Left hindlimb (tissue), 1 donor: ENCODE results near the gene SLC22A5.
"Not testable (repeated sequence)": the region's sequence is repeated elsewhere in the genome, so short reads cannot be mapped to it uniquely, and the experiment has no call there.

ENCODE experiments used
- DNase-seq: peaks from one replicate; pipeline ENCODE4 v3.0.0-alpha.2; 2018

The SLC22A5 gene

GRCh38 chr5:132429463-132430440 is 60.2 kb downstream of the SLC22A5 start:
- DNase-seq: no peak

DNA sequence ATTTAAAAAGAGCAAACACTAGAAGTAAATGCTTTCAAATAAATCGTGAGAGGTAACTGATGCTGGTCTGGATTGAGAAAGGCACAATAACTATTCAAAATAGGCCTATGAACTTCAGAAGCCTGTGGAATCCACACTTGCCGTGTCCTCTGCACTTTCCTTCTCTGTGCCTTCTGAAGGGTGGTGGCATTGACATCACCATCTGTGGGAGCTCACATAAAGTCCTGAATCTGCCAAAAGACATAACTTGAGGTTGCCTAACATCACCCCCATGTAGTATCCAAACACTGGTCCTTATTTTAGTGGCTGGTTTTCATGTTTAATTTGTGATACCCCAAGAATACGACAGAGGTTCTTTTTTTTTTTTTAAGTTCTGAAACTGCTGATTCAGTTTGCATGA is 61.2 kb downstream of the SLC22A5 start:
- DNase-seq: no peak

DNA sequence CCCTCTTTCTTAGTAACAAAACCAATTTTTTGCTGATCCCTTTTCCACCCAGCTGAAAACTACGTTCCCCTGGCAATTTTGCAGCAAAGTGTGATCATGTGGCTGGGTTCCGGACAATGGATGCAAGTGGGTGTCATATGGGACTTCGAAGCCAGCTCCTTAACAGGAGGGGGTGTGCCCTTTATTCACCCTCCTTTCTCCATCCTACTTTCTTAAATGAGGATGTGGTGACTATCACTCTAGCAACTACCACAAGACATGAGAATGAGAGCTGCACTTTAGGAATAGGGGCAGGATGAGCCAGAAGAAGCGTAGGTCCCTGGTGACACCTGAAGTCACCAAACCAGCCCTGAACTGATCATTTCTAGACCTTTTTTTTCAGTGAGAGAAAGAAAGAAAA is 62.1 kb downstream of the SLC22A5 start:
- DNase-seq: no peak

GRCh38 chr5:132433141-132433540 is 63.6 kb downstream of the SLC22A5 start:
- DNase-seq: no peak

DNA sequence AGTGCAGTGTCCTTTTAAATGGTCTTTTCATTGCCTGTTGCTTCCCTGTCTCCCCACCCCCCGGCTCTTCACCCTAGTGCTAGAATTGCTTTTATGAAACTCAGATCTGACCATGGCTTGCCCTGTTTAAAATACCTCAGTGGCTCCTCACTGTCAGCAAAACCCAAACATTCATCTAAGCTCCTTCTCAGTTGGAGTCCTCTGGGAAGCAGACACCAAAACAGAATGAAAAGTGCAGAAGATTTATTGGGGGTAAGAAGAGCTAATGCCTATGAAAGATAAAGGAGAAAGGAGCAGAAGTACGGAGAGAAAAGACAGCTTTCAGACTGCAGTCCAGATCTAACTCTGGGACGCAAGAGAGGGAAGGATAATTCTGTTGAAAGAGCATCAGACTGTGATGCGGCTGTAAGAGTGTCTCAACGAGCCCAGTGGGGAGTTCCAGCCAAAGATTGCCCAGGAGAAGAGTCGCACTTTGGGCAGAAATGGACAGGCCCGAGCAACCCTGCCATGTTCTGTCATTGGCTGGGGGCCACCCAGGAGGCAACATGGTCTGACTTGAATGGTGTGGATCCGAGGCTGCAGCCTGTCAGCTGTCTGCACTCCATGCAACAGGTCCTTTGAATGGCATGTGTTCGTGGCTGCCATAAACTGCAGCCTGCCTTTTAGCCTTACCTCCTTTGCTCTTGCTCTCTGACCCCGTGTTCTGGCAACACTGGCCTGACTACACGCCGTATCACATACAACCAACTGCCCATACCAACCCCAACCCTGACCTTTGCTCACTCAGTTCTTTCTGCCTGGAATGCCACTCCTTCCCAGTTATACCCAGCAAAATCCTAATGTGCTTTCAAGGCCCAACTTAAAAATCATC is 65.1 kb downstream of the SLC22A5 start:
- no peak for DNase-seq

GRCh38 chr5:132435447-132435846 is 65.9 kb downstream of the SLC22A5 start:
- no peak for DNase-seq

GRCh38 chr5:132435886-132436285 is 66.4 kb downstream of the SLC22A5 start:
- no peak for DNase-seq

- DNase-seq: no peak
These were observed 67.4 kb downstream of the SLC22A5 start for GRCh38 chr5:132436936-132437335.

- peak; percentile 84 for DNase-seq
These were observed 68.2 kb downstream of the SLC22A5 start for GRCh38 chr5:132437604-132438266.

- DNase-seq: not testable (repeated sequence)
These were observed 68.7 kb downstream of the SLC22A5 start for GRCh38 chr5:132438267-132438645.

DNA sequence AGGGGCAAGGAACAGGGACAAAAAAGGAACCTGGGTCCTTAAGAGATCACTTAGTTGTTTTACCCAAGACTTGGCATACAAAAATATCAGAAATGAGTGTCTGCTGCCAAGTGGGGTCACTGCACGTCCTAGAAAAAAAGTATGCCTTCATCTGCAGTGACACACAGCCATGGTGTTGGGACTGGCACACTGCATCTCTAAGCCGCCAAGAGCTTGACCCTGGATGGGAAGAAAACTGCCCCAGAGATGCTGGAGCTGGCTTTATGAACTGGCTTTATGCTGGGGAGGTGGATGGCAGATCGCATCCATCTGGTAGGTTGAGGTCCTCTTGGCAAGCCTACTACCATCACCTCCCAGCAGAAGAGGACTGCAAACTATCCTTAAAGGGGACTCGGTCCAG is 69.4 kb downstream of the SLC22A5 start:
- no peak for DNase-seq

DNA sequence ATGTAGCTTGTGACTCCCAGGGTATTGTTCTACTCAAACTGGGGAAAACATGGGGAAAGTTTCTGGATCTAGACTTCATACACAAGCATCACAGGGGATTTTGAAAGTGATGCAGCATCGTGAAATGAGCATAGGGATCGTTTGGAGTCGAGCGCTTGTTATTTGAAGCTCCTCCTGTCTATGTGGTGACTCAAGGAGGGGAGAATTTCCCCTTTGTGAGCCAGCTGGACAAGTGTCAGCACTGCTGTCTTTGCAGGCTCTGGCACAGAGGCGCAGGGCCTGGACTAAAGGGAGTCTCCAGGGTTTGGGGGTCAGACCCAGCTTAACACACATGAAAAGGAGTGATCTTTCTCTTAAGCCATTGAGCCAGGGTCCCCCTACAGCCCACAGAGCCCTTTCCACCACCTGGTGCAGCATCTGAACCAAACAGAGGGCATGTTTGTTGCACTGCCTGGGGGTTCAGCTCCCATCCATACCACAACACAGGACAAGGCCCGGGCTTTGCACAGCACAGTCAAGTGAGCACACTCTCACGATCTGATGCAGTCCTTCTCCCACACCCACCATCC is 70.1 kb downstream of the SLC22A5 start:
- DNase-seq: peak; percentile 80

DNA sequence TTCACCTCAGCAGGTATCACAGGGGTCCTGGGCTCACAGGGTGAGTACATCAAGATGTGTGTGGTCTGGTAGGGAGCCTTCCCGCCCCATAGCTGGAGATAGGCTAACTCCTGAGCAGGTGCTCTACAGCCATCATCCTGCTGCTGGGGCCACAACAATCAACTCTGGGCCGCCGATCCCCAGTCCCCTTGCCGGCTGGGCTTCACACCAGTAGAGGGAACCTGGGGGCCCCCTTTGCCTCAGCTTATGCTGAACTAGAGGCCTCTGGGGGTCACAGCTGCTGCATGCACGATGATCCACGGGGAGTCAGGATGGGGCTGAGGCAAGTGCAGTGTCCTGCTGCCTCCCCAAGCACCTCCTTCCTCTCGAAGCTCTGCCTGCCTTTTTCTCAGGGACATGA is 74.6 kb downstream of the SLC22A5 start:
- DNase-seq: no peak
